ENCODE data around the gene LDB3.

The LDB3 gene

GRCh38 chr10:86708068-86708782 is 39.9 kb downstream of the LDB3 start:
- no peak for DNase-seq

- DNase-seq, result no peak
Measured at GRCh38 chr10:86708783-86709380, 40.6 kb downstream of the LDB3 start.

GRCh38 chr10:86709396-86710185 is 41.3 kb downstream of the LDB3 start:
- DNase-seq, result no peak

GRCh38 chr10:86710987-86711512 is 42.7 kb downstream of the LDB3 start:
- DNase-seq, result peak; percentile 83 to 85

- DNase-seq, result peak; percentile 57 to 66
Measured at GRCh38 chr10:86711513-86712316, 43.4 kb downstream of the LDB3 start.

GRCh38 chr10:86712317-86712707 is 44.0 kb downstream of the LDB3 start:
- DNase-seq, result no peak

- no peak for DNase-seq
Measured at GRCh38 chr10:86715156-86715795, 47.0 kb downstream of the LDB3 start.

GRCh38 chr10:86715836-86716235 is 47.5 kb downstream of the LDB3 start:
- no peak for DNase-seq

- no peak for DNase-seq
Measured at GRCh38 chr10:86716466-86716865, 48.2 kb downstream of the LDB3 start.

- DNase-seq, result no peak
Measured at GRCh38 chr10:86718556-86718955, 50.2 kb downstream of the LDB3 start.

GRCh38 chr10:86721232-86721631 is 52.9 kb downstream of the LDB3 start:
- DNase-seq, result no peak

- no peak for DNase-seq
Measured at GRCh38 chr10:86723009-86723408, 54.7 kb downstream of the LDB3 start.

GRCh38 chr10:86724445-86724844 is 56.1 kb downstream of the LDB3 start:
- DNase-seq, result no peak

GRCh38 chr10:86725980-86726676 is 57.8 kb downstream of the LDB3 start:
- DNase-seq, result no peak

GRCh38 chr10:86726677-86726999 is 58.3 kb downstream of the LDB3 start:
- no peak for DNase-seq

GRCh38 chr10:86727470-86727869 is 59.2 kb downstream of the LDB3 start:
- no peak for DNase-seq

GRCh38 chr10:86728056-86728455 is 59.7 kb downstream of the LDB3 start:
- DNase-seq, result no peak

- no peak for DNase-seq
Measured at GRCh38 chr10:86729677-86730076, 61.4 kb downstream of the LDB3 start.

- no peak for DNase-seq
Measured at GRCh38 chr10:86730227-86730626, 61.9 kb downstream of the LDB3 start.

GRCh38 chr10:86732771-86733170 is 64.5 kb downstream of the LDB3 start:
- DNase-seq, result no peak

GRCh38 chr10:86733260-86733671 is 65.0 kb downstream of the LDB3 start:
- DNase-seq, result no peak
